Dendritic cell treated with granulocyte-macrophage colony-stimulating factor and Interleukin-4, amounts not matched to agents 40 ng/mL and 50 ng/mL, for 4 days (primary cell): Measurements from ENCODE around the gene ILKAP.

Experiments
- H3K27ac Mint-ChIP-seq: one replicate; pipeline ENCODE4 v1.8.0; 2022; ENCODE audit warnings: mild to moderate bottlenecking, mixed read lengths
- H3K27me3 Mint-ChIP-seq: one replicate; pipeline ENCODE4 v1.8.0; 2022; ENCODE audit warnings: mild to moderate bottlenecking, mixed read lengths
- H3K36me3 Mint-ChIP-seq: one replicate; pipeline ENCODE4 v1.8.0; 2022; ENCODE audit warnings: low read depth, mixed read lengths
- H3K4me1 Mint-ChIP-seq: one replicate; pipeline ENCODE4 v1.8.0; 2022; ENCODE audit warnings: low read depth, mixed read lengths
- H3K4me3 Mint-ChIP-seq: one replicate; pipeline ENCODE4 v1.8.0; 2022; ENCODE audit warnings: mild to moderate bottlenecking, moderate library complexity, mixed read lengths
- H3K9me3 Mint-ChIP-seq: one replicate; pipeline ENCODE4 v1.8.0; 2022; ENCODE audit warnings: mixed read lengths
- intact Hi-C: fragments of 100-400 bp; cut with micrococcal nuclease; formaldehyde crosslinking; loops from one replicate; pipeline ENCODE4 v1.15.0; 2022

Gene ILKAP

DNA sequence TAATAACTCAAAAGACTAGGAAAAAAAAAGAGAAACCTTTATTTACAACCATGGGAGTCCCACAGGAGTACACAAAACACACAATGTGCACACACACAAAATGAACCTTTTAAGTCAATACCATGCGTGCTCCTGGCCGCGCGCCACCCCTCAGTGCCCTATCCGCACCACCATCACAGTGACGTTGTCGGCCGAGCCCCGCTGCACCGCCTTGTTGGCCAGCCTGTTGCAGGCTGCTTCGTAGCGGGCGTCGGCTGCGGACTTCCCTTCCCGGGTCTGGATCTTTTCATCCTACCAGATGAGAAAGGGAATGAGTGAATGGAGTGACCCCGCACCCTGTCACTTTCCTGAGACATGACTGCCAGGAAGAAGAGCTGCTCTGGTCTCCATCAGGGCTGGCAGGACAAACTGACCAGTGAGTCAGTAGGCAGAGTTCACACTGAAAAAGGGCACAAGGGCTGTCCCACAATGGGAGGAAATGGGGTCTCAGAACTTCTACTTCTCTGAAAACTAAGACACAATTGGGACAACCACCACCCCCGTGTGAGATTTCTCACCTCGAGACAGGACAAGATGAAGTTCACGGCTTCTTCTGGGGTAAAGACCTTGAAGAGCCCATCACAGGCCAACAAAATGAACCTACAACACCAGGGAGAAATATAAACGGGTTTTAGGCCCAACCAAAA is 33.0 kb downstream of the ILKAP start:
- no peaks in the 10 kb centered on the region for H3K9me3 Mint-ChIP-seq
- no peak overlapping the region for H3K27ac Mint-ChIP-seq
- H3K4me3 Mint-ChIP-seq = no peak overlapping the region
- H3K36me3 Mint-ChIP-seq = peaks cover 88% of the 10 kb centered on the region
- peaks cover 4% of the 10 kb centered on the region for H3K27me3 Mint-ChIP-seq
- intact Hi-C loops = no loop called here
- peaks cover 26% of the 10 kb centered on the region for H3K4me1 Mint-ChIP-seq

DNA sequence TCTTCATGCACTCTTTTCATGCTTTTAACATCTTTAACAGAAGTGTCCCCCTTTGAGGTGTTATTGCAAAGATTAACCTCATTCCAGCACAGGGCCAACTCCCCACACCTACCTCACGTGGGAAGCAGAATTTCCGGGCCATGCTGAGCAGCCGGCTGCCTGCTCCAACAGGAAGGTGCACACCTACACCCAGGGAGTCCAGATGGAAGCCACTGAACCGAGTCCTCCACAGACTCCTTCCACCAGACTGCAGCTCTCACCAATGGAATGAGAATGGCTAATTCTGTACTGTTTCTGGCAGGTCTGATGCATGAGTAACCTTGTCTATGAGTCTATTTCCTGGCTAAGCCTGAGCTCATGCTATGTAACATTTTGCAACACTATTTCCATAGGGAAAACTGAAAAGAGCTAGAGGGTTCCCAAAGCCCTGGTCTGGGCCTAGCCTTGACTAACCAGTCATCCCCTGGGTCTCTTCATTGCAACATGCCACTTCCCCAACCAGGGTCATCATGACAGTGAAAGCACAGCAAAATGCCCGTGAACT is 33.7 kb downstream of the ILKAP start:
- H3K9me3 Mint-ChIP-seq = no peaks in the 10 kb centered on the region
- intact Hi-C loops = no loop called here
- peaks cover 12% of the 10 kb centered on the region for H3K27me3 Mint-ChIP-seq
- peaks cover 26% of the 10 kb centered on the region for H3K4me1 Mint-ChIP-seq
- no peak overlapping the region for H3K27ac Mint-ChIP-seq
- peaks cover 80% of the 10 kb centered on the region for H3K36me3 Mint-ChIP-seq
- no peak overlapping the region for H3K4me3 Mint-ChIP-seq

DNA sequence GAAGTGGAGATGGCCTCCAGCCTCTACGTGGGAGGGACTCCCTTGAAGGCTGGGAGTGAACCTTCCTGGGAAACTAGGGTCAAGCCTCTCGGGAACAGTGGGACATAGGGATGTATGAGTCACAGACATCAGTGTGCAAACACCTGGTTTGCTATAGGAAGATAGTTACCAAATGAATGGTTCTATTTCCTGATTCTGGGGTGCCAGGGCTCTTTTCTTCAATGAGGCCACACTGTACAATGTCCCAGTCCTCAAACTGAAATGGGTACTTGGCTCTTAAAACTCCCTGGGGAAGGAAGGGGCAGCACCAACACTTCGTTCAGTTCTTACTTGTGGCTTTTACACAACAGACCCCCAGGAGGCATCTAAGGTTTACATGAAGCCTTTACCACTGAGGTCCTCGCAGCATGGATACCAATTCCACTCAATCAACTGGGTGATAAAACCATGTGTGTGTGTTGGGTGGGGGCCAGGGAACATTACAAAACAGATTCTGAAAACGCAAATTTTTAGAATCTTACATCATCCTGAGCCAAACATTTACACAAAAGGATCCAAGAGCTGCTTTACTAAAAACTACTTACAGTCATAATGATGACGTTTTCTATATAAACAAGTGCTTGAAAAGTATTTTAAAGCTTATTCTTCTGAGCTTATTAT is 34.3 kb downstream of the ILKAP start:
- no peak overlapping the region for H3K27ac Mint-ChIP-seq
- H3K4me1 Mint-ChIP-seq = peaks cover 26% of the 10 kb centered on the region
- H3K4me3 Mint-ChIP-seq = no peak overlapping the region
- no peaks in the 10 kb centered on the region for H3K9me3 Mint-ChIP-seq
- H3K27me3 Mint-ChIP-seq = peaks cover 18% of the 10 kb centered on the region
- peaks cover 74% of the 10 kb centered on the region for H3K36me3 Mint-ChIP-seq
- intact Hi-C loops = no loop called here

DNA sequence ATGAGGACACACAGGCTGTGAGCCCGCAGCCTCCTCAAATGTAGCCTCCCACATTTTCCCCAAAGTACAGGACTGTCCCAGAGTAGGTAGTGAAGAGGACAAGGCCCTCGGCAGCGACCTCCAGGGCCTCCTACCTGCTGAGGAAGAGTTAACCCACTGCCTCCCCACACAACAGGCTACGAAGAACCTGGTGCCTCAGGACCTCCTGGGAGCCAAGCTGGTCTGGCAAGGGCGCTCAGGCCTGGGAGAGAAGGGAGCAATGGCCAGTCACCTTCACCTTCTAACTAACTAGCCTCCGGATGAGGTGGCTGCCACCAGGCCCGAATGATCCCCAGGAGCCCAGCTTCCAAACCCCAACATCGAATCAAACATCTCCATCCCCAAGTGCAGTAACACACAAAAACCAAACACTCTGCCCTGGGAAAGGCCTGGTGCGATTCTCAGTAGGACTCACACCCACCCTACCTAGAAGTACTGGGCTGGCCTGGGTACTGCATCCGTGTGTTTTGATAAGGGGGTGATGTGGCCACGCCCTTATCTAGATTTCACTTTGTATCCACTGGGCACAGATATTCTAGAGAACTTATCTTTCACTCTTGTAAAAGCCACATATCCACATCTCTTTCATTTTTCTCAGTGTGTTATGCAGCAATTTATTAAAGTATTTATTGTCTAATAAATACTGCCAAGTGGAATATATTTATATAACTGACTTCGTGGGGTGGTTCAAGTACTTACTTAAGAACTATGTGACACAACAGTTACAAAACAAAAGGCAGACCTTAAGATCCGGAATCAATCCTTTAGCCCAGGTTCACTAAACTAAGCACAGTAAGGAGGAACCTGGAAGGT is 35.1 kb downstream of the ILKAP start:
- intact Hi-C loops = no loop called here
- Mint-ChIP-seq H3K27ac (no peak overlapping the region), H3K27me3 (peaks cover 20% of the 10 kb centered on the region), H3K36me3 (peaks cover 66% of the 10 kb centered on the region), H3K9me3 (no peaks in the 10 kb centered on the region), H3K4me3 (no peak overlapping the region), H3K4me1 (peaks cover 26% of the 10 kb centered on the region)

DNA sequence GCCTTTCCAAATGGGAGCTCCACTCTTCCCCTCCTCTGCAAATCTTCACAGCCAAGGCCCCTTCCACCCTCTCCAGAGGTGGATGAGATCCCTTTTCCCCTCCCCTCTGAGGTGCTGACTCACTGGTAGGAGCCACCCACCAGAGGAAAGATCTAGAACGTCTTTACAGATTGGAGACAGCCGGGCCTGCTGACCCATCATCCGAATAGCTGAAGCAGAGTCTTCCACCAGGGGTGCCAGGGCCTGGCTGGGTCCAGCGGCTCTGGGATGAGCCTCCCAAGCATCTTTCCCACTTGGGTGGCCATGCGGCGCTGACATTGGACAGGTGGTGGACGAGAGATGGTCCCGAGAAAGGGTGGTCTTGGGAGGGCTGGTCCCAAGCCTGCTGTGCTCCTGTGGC is 35.7 kb downstream of the ILKAP start:
- peaks cover 26% of the 10 kb centered on the region for H3K27me3 Mint-ChIP-seq
- intact Hi-C loops = no loop called here
- no peaks in the 10 kb centered on the region for H3K9me3 Mint-ChIP-seq

DNA sequence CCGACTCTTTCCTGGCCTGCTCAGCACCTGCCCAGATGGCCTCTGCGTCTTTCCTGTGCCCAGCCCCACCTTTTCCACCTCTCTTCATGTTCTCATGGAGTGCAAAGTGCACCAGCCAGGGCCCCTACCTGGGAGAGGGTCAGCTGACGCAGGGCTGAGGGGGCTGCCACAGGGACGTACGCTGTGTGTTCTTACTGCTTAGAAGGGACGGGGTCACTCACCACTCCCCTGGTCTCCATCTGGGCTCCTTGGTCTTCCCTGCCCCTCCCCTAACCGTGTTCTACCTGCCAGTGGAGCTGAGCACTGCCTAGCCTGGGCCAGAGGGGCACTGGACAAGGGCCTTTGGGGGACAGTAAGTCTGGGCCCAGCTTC is 36.2 kb downstream of the ILKAP start:
- H3K27ac Mint-ChIP-seq = no peak overlapping the region
- no peak overlapping the region for H3K4me3 Mint-ChIP-seq
- H3K27me3 Mint-ChIP-seq = peaks cover 30% of the 10 kb centered on the region
- intact Hi-C loops = no loop called here
- no peaks in the 10 kb centered on the region for H3K9me3 Mint-ChIP-seq
- H3K4me1 Mint-ChIP-seq = peaks cover 26% of the 10 kb centered on the region
- peaks cover 56% of the 10 kb centered on the region for H3K36me3 Mint-ChIP-seq

More for the DNA sequence above, 35.7 kb downstream of the ILKAP start:
- H3K36me3 Mint-ChIP-seq = peaks cover 60% of the 10 kb centered on the region
- H3K27ac Mint-ChIP-seq = no peak overlapping the region
- H3K4me3 Mint-ChIP-seq = no peak overlapping the region
- peaks cover 26% of the 10 kb centered on the region for H3K4me1 Mint-ChIP-seq

DNA sequence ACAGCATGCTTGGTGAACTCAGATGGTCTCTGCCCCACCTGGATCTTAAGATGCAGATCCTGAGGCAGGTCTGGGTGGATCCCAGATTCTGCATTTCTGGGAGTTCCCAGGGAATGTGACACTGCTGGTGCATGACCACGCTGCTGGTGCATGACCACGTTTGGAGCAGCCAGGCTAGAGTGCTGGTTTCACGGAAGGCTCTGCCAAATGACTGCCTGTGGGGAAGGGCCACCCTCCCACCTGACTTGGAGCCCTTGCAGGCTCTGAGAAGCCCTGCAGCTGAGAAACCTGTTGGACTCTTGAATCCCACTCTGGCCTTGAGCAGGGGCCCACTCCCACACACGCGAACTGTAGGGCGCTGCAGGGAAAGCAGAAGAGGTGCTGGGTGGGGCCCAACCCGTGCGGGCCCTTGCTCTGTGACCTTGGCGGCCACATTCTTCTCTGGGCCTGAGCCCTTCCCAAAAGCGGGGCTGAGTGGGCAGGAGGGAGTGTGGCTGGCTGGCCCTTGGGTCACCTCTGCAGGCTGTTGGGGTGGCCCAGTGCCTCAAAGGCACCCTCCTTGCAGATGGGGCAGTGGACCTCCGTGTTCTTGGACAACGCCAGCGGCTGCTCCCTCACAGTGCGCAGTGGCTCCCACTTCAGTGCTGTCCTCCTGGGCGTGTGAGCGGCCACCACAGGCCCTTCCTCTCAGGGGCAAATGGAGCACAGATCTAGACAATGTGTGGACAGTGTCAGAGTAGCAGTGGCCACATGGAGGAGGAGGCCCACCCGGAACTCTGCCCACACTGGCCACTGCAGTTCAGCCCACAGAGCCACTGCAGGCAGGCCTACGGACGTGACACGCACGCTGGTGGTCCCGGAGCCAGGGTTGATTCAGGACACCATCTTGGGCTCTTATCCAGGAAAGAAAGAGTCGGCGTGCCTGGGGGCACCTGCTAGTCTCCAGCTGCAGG is 36.8 kb downstream of the ILKAP start:
- peaks cover 37% of the 10 kb centered on the region for H3K27me3 Mint-ChIP-seq
- H3K4me1 Mint-ChIP-seq = peaks cover 26% of the 10 kb centered on the region
- no peak overlapping the region for H3K4me3 Mint-ChIP-seq
- no peak overlapping the region for H3K27ac Mint-ChIP-seq
- H3K9me3 Mint-ChIP-seq = no peaks in the 10 kb centered on the region
- intact Hi-C loops = no loop called here
- peaks cover 49% of the 10 kb centered on the region for H3K36me3 Mint-ChIP-seq

DNA sequence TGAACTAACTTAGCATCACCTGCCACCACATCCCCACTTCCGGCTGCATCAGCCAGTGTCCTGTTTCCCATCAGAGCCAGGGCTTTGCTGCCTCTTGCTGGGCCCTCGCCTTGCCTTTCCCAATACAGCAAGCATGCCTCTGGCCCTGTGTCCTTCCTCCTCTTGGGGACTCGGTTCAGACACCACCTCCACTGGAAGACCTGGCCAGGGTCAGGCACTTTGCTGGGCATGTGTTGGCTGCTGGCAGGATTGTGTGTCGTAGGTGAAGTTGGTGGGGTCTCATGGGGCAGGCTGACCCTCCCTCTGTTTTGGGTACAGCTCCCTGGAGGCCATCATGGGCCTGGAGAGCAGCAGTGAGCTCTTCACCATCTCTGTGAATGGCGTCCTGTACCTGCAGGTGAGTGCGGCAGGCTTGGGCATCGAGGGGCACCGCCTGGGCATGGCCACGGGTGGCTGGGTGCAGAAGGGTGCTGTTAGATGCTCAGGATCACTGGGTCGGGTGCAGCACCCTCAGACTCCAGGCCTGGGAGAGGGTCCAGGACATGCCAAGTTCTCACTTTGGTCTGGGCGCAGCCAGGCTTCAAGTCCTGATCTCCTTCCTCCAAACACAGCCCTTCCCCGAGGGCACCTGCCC is 38.1 kb downstream of the ILKAP start:
- no peak overlapping the region for H3K27ac Mint-ChIP-seq
- intact Hi-C loops = no loop called here
- peaks cover 33% of the 10 kb centered on the region for H3K4me1 Mint-ChIP-seq
- H3K4me3 Mint-ChIP-seq = no peak overlapping the region
- H3K9me3 Mint-ChIP-seq = no peaks in the 10 kb centered on the region
- H3K27me3 Mint-ChIP-seq = peaks cover 50% of the 10 kb centered on the region
- H3K36me3 Mint-ChIP-seq = peaks cover 37% of the 10 kb centered on the region

DNA sequence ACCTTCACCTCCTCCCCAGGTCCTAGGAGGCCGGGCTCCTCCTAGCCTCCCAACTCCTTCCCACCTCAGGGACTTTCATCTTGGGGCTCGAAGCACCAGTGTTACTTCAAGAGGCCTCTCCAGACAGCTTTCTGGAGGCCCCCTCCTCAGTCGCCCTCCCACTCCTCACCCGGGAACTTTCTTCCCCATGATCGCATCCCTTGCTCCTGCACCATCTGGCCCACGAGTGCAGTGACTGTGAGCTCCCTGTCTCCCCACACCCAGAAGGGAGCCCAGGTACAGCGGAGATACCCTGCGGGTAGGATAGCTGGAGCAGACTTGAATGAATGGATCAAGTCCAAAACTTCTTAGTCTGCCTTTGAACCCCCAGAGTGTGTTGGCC is 38.6 kb downstream of the ILKAP start:
- Mint-ChIP-seq H3K9me3 (no peaks in the 10 kb centered on the region), H3K4me3 (no peak overlapping the region), H3K4me1 (peaks cover 34% of the 10 kb centered on the region), H3K27ac (no peak overlapping the region), H3K36me3 (peaks cover 32% of the 10 kb centered on the region), H3K27me3 (peaks cover 55% of the 10 kb centered on the region)
- intact Hi-C loops = no loop called here

DNA sequence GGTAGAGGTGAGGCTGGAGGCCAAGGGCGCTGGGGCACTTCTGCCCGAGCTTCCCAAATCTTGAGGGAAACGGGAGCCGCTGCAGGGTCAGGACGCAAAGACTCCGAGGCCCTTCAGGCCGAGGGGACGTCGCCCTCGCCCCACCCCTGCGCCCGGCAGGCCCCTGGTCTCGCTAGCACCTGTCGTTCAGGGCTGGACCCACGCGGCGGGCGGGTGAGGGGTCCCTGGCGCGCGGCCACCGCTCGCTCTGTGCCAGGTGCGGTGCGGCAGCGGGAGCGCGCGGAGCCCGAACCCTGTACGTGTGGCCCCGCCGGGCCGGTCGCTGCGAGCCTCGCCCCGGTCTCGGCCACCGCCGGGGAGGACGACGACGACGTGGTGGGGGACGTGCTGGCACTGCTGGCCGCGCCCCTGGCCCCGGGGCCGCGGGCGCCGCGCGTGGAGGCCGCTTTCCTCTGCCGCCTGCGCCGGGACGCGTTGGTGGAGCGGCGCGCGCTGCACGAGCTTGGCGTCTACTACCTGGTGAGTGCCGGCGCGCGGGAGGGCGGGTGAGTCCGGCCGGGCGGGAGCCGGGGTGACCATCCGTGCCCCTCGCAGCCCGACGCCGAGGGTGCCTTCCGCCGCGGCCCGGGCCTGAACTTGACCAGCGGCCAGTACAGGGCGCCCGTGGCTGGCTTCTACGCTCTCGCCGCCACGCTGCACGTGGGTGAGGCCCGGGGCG is 39.9 kb downstream of the ILKAP start:
- intact Hi-C loops = no loop called here
- no peak overlapping the region for H3K4me3 Mint-ChIP-seq

DNA sequence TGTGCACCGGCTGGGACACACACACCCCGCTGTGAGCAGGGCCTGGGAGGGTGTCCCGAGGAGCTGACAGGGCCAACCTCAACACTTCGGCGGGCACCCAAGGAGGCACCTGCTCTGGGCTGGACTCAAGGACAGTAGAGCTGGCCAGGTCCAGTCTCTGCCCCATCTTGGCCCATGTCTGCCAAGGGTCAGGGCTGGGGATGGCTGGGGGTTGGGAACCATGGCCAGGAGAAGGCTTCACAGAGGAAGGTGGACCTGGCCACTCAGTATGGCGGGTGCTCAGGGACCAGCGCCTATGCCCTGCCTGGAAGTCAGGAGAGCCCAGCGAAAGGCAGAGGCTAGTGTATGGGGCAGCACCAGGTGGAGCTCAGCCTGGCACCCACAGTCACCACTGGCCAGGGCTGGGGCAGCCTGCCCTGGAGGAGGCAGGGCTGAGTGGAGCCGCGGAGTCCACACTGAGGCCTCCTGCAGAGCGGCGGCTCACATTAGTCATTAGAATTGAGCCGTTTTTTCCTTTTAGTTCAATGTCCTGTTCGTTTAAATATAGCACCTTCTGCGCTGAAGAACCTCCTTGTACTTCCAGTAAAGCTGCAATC is 40.6 kb downstream of the ILKAP start:
- Mint-ChIP-seq H3K36me3 (peaks cover 13% of the 10 kb centered on the region), H3K9me3 (no peaks in the 10 kb centered on the region), H3K4me1 (peaks cover 43% of the 10 kb centered on the region), H3K27me3 (peaks cover 69% of the 10 kb centered on the region), H3K4me3 (no peak overlapping the region), H3K27ac (no peak overlapping the region)
- intact Hi-C loops = no loop called here

More for the DNA sequence above, 39.9 kb downstream of the ILKAP start:
- Mint-ChIP-seq H3K27me3 (peaks cover 63% of the 10 kb centered on the region), H3K9me3 (no peaks in the 10 kb centered on the region), H3K36me3 (peaks cover 20% of the 10 kb centered on the region), H3K4me1 (peaks cover 40% of the 10 kb centered on the region), H3K27ac (no peak overlapping the region)

DNA sequence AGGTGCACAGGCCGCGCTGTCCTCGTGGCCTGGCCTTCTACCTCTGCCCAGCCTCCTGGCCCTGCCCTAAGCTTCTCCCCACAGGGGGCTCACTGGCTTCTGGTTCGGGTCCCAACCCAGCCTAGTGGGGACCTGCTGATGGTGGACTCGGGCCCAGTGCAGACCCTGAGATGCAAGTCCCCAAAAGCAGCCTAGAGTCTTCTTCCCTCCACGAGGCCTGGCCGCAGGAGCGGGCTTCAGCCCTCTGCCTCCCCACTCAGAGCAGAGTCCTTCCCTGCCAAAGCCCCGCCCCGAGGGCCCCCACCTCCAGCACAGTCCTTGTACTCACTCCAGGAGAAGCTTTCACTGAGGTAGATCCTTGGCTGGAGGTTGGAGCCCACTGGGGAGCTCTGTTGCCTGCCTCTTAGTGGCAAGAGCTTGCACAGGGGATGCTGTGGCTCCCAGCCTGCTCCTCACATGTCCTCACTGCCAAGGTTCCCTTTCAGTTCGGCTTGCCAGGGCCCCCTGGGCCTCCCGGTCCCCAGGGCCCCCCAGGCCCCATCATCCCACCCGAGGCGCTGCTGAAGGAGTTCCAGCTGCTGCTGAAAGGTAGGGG is 41.1 kb downstream of the ILKAP start:
- Mint-ChIP-seq H3K9me3 (no peaks in the 10 kb centered on the region), H3K4me3 (no peak overlapping the region), H3K27ac (no peak overlapping the region), H3K27me3 (peaks cover 75% of the 10 kb centered on the region), H3K36me3 (peaks cover 7% of the 10 kb centered on the region), H3K4me1 (peaks cover 37% of the 10 kb centered on the region)
- intact Hi-C loops = no loop called here
